Dedifferentiated amniotic fluid mesenchymal stem cell (primary cell): ENCODE results near the gene SLC6A19.

Experiments used
- DNase-seq: peaks from one replicate; pipeline ENCODE4 v3.0.0-alpha.2; 2016; ENCODE audit errors: extremely low spot score

Gene SLC6A19

GRCh38 chr5:1209896-1210776 is 8.7 kb downstream of the SLC6A19 start:
- no peak for DNase-seq

DNA sequence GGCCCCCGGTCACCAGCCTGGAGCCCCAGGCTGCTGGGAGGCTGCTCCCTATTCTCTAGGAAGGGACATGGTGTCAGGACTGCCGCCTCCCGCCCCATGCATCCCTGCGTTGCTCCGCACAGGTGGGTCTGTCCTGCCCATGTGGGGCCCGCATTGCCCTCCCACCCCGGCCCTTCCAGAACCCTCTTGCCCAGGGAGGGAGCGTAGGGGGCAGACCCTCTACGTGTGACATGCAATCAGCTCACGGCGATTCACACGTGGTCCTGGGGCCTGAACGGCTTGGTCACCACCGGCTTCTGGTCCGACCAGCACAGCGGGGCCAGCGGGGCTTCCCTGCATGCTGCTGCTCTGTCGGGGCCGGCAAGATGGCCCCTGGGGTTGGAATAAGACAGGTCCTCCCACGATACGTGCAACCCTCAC is 9.4 kb downstream of the SLC6A19 start:
- DNase-seq, result no peak

- DNase-seq, result no peak
Measured at GRCh38 chr5:1211701-1212100, 10.3 kb downstream of the SLC6A19 start.

GRCh38 chr5:1212271-1212670 is 10.9 kb downstream of the SLC6A19 start:
- DNase-seq, result no peak

DNA sequence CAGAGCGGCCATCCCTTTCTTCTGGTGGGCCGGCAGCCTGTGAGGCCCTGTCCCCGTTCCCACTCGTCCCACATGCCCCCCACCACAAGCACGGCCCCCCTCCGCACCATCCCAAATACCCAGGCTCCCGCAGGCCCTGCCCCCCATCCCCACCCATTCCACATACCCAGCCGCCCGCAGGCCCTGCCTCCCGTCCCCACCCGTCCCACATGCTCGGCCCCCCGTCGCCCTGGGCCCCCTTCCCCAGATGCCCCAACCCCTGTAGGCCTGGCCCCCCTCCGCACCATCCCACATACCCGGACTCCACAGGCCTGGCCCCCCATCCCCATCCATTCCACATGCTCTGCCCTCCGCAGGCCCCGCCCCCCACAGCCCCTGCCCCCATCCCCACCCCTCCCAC is 11.5 kb downstream of the SLC6A19 start:
- no peak for DNase-seq

GRCh38 chr5:1213508-1214162 is 12.2 kb downstream of the SLC6A19 start:
- DNase-seq, result no peak

GRCh38 chr5:1214163-1214935 is 13.0 kb downstream of the SLC6A19 start:
- DNase-seq, result no peak

DNA sequence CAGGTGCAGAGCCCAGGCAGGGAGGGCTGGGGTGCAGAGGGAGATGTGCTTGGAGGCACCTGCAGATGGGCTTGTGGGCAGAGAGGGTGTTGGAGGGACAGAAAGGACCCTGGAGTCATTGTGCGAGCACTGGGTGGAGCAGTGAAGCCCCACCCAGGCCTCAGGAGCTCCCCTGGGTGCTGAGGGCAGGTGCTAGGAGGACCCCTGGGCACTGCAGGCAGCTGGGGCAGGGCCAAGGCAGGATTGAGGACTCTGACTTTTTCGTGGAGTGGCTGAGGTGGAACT is 13.5 kb downstream of the SLC6A19 start:
- DNase-seq, result no peak

GRCh38 chr5:1215320-1216096 is 14.1 kb downstream of the SLC6A19 start:
- no peak for DNase-seq

DNA sequence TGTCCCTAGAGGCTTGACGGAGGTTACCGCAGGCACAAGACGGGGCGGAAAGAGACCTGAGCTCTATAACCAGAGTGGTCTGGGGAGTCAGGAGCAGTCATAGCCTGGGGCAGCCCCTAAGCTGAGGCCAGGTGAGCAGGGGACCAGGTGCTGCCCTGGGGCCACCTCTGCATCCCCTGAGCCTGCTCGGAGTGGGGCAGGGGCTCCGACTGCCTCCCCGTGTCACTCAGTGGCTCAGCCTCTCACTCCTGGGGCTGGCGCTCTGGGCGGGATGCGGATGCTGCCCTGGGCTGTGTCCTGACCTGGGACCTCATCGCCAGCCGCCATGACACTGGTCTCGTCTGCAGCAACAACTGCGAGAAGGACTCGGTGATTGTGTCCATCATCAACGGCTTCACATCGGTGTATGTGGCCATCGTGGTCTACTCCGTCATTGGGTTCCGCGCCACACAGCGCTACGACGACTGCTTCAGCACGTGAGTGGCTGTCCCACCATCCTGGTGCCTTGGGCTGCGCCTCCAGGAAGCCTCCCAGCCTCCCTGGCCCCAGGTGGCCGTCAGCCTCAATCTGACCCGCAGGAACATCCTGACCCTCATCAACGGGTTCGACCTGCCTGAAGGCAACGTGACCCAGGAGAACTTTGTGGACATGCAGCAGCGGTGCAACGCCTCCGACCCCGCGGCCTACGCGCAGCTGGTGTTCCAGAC is 15.0 kb downstream of the SLC6A19 start:
- DNase-seq, result no peak

- no peak for DNase-seq
Measured at GRCh38 chr5:1216918-1217295, 15.5 kb downstream of the SLC6A19 start.

DNA sequence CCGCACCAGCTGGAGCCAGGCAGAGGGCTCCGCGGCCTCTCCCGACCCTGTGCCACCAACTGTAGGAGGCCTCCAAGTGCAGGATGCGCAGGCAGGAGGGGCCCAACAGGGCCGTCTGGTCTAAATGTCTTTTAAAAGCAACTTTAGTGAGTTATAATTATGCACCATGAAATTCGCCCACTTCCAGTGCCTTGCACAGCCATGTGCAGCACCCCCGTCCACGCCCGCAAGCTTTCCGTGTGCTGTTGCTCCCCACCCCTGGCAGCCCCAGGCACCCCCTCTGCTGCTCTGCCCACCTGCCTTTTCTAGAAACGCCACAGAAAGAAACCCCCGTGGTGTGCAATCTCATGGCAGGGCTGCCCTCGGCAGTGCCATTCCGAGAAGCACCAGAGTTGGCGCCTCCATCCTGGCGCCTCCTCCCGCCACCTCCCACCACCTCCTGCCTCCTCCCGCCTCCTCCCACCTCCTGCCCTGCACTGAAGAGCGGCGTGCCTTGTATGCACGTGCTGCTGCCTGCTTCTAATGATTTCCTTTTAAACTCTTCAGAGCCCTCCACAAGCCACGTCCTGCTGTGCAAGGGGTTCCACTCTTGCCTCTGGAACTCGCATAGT is 16.3 kb downstream of the SLC6A19 start:
- DNase-seq, result no peak

GRCh38 chr5:1218351-1219080 is 17.1 kb downstream of the SLC6A19 start:
- DNase-seq, result no peak

DNA sequence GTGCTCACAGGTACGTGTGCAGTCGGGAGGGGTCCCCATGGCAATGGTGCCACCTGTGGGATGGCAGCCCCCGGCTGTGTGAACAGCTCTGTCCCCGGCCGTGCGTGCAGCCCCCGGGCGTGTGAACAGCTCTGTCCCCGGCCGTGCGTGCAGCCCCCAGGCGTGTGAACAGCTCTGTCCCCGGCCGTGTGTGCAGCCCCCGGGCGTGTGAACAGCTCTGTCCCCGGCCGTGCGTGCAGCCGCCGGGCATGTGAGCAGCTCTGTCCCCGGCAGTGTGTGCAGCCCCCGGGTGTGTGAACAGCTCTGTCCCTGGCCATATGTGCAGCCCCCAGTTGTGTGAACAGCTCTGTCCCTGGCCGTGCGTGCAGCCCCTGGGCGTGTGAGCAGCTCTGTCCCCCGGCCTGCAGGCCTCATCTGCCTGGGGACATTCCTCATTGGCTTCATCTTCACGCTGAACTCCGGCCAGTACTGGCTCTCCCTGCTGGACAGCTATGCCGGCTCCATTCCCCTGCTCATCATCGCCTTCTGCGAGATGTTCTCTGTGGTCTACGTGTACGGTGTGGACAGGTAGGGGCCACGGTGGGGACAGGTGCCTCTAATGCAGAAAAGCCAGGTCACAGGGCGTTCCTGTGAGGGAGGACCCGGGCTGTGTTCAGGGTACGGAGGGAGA is 17.8 kb downstream of the SLC6A19 start:
- DNase-seq, result no peak

- no peak for DNase-seq
Measured at GRCh38 chr5:1219768-1220100, 18.3 kb downstream of the SLC6A19 start.

- no peak for DNase-seq
Measured at GRCh38 chr5:1220351-1220750, 19.0 kb downstream of the SLC6A19 start.

GRCh38 chr5:1220831-1221230 is 19.4 kb downstream of the SLC6A19 start:
- no peak for DNase-seq

DNA sequence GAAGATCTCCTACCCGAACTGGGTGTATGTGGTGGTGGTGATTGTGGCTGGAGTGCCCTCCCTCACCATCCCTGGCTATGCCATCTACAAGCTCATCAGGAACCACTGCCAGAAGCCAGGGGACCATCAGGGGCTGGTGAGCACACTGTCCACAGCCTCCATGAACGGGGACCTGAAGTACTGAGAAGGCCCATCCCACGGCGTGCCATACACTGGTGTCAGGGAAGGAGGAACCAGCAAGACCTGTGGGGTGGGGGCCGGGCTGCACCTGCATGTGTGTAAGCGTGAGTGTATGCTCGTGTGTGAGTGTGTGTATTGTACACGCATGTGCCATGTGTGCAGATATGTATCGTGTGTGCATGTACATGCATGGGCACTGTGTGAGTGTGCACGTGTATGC is 20.3 kb downstream of the SLC6A19 start:
- no peak for DNase-seq

DNA sequence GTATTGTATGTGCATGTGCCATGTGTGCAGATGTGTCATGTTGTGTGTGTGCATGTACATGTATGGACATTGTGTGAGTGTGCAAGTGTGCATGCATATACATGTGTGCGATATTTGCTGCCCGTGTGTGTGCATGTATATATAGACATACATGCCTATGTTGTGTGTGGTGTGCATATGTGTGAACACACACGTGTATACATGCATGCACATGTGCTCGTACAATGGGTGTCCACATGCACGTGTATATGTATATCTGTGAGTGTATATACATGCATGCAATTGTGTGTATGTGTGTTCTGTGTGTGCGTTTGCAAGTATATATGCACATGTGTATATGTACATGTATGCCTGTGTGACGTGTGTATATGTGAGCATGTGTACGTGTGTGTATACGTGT is 20.8 kb downstream of the SLC6A19 start:
- DNase-seq, result no peak
